ENCODE results near the gene ADCY10.

ADCY10 gene

GRCh38 chr1:167781558-167781957 is 132.4 kb downstream of the ADCY10 start:
- no peak for DNase-seq (ENCODE audit: low read depth)

- DNase-seq (ENCODE audit: low read depth): no peak
These were observed 136.7 kb downstream of the ADCY10 start for GRCh38 chr1:167777269-167777650.

GRCh38 chr1:167776616-167777268 is 137.2 kb downstream of the ADCY10 start:
- no peak for DNase-seq (ENCODE audit: low read depth)

GRCh38 chr1:167776151-167776550 is 137.8 kb downstream of the ADCY10 start:
- DNase-seq (ENCODE audit: low read depth): no peak

GRCh38 chr1:167775178-167775577 is 138.8 kb downstream of the ADCY10 start:
- no peak for DNase-seq (ENCODE audit: low read depth)

GRCh38 chr1:167774710-167775109 is 139.2 kb downstream of the ADCY10 start:
- DNase-seq (ENCODE audit: low read depth): no peak

GRCh38 chr1:167773516-167773915 is 140.4 kb downstream of the ADCY10 start:
- no peak for DNase-seq (ENCODE audit: low read depth)

GRCh38 chr1:167772436-167772835 is 141.5 kb downstream of the ADCY10 start:
- DNase-seq (ENCODE audit: low read depth): no peak

GRCh38 chr1:167770127-167770526 is 143.8 kb downstream of the ADCY10 start:
- DNase-seq (ENCODE audit: low read depth): no peak

GRCh38 chr1:167767761-167768160 is 146.2 kb downstream of the ADCY10 start:
- DNase-seq (ENCODE audit: low read depth): no peak

GRCh38 chr1:167766538-167766937 is 147.4 kb downstream of the ADCY10 start:
- DNase-seq (ENCODE audit: low read depth): no peak

GRCh38 chr1:167765496-167765895 is 148.4 kb downstream of the ADCY10 start:
- DNase-seq (ENCODE audit: low read depth): no peak

- no peak for DNase-seq (ENCODE audit: low read depth)
These were observed 149.2 kb downstream of the ADCY10 start for GRCh38 chr1:167764458-167765330.

- no peak for DNase-seq (ENCODE audit: low read depth)
These were observed 150.3 kb downstream of the ADCY10 start for GRCh38 chr1:167763525-167764220.

GRCh38 chr1:167762061-167762746 is 151.7 kb downstream of the ADCY10 start:
- DNase-seq (ENCODE audit: low read depth): no peak

- no peak for DNase-seq (ENCODE audit: low read depth)
These were observed 152.5 kb downstream of the ADCY10 start for GRCh38 chr1:167761400-167761799.

Measured in HS-27A (cell line).